Activated T-helper 1 cell treated with anti-CD3 and anti-CD28 coated beads, Interleukin-2, amount 50 U/mL, for 16 hours (primary cell): ENCODE data around the gene NAA60.
A peak's percentile ranks its signal among the peaks of the same experiment; 100 is the strongest.
"Not testable (repeated sequence)": the region's sequence is repeated elsewhere in the genome, so short reads cannot be mapped to it uniquely, and the experiment has no call there.

Source experiments
- DNase-seq, 2 donors: peaks; one replicate each; pipeline ENCODE4 v3.0.0-alpha.2; 2020; ENCODE audit warnings: low read depth in 1 of 2, low spot score in 1 of 2

Gene NAA60

DNA sequence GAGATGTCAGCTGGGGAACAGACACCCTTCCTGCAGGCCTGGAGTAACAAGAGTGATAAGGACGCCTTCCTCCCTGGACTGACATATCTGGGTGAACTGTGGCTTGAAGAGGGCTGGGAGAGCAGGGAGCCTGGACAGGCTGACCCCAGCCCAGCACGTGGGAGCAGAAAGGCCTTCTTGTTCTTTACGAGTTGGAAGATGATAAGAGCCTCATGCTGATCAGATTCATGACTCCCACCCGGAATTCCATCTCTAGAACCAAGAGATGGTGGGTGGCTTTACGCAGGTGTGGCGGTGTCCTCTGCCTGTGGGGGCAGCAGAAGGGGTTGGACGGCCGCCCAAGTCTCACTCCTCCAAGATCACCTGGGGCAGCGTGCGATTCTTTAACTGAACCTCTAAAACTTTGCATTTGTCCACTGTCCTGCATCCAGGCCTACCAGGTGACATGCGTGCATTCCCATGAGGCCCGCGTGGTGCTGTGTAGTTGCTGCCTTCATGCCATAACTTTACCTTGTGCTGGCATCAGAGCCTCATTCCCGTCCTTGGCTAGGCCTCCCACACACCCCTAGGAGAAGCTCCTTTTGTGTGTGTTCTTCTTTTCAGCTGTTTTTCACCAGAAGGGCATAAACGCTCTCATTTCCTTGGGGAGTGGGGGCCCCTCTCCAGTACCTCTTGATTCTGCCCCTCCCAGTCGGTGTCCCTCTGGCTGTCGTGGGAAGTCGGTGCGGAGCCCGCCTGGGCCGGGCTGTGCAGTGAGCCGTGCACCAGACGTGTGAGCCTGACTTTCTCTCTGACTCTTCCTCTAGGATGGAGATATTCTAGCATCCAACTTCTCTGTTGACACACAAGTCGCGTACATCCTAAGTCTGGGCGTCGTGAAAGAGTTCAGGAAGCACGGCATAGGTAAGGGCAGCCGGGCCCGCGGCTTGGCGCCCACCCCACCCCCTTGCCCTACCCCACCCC, 38.5 kb downstream of the NAA60 start:
- no peak for DNase-seq

DNA sequence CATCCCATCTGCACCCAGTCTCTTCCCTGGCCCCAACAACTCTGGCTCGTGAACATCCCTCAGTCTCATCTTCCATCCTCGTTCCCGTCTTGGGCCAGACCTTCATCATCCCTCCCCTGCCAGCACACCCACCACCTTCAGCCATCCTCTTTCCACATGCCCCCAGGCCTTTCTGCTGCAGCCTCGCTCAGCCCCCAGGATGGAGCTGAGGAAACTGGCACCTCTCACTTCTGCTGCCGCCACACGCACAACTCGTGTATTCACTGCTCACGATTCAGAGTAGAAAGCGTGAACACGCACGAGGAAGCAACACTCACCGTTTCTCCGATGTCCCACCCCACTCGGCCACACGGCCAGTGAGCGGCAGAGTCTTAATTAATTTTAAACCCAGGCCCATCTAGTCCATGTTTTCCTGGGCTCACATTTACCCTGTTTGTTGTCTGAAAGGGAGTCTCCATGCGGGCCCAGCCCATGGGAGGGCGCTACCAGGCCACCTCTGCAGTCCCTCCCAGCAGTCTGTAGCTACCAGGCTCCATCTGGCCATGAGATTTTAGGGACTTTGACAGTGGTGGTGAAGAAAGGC, 39.3 kb downstream of the NAA60 start:
- DNase-seq, result no peak

DNA sequence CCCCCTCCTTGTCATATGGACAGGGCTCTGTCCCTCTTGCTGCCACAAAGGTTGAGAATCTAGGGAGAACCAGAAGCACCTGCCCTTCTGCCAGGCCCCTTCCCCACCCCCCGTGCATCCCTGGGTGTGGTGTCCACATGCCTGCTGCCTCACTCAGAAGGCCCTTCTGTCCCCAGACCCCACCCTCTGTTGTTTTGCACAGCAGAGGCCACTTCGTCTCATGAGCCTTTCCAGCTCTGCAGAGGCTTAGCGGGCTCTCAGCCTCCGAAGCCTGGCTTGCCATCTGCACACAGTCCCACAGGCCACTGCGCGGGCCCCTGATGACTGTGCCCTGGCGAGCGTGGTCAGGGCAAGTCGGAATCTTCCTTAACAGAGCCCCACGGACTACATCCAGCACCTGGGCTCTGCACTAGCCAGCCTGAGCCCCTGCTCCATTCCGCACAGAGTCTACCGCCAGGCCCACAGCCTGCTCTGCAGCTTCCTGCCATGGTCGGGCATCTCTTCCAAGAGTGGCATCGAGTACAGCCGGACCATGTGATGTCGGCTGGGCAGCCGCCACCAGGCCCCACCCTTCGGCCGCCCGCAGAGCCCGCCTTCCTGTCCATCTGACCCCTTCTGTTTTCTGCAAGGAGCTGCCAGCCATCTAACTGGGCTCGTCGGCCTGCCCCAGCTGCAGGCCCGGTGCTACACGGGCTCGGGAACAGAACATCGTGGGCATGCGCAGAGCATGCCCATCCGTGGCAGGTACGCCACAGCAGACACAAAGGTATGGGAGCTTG, 41.0 kb downstream of the NAA60 start:
- no peak for DNase-seq

DNA sequence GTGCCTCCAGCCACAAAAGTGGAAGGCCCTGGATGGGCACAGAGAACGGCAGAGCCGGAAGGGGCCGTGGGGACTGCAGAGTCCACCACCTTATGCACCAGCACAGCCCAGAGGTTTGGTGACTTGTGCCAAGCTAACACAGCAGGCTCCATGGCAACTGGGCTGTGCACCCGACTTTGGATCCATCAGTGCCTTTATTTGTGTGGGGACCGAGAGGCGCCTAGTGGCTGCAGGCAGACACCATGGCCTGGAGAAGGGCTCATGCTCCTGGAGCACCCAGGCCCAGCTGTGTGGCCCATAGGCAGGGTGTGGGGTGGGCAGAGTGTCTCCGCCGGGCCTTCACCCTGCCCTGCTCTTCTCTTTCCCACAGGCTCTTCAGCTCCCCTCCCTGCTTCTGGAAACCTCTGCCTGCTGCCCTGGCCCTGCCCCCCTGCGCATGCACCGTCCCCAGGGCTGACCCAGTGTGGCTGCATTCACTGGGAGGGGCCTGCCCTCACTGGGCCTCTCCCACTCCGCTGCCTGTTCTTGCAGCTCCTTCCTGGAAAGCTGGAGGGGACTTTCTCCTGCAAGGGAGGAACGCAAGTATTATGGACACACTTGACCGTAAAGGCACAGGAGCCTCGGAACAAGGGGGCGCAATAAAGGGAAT, 41.7 kb downstream of the NAA60 start:
- DNase-seq, result no peak

DNA sequence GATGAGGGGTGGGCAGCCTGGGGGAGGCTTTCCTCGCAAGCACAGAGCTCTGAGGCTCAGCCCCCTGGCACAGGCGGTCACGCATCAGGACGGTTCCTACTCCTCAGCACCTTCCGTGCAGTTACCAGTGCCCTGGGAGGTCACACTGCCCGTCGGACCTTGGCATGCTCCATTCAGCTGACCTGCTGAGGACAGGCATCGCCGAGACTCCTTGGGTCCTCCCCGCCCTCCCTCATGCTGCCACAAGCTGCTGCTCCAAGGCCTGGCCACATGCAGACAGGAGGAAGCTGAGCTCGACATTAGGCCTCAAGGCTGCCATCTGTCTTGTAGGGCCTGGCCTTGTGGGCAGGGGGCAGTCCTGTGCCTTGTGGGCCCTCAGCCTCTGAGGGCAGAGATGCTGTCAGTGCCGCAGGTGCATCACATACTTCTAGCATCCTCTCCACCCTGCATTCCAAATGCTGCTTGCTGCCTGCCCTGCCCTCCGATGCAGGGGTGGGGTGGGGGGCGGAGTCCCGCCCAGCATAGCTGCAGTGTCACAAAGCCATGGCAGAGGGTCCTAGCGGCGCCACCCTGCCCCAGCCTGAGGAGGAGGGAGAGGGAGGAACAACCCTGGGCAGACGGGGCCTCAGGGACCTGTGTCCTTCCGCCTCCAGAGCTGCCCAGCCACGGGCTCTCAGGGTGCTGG, 42.5 kb downstream of the NAA60 start:
- no peak for DNase-seq

DNA sequence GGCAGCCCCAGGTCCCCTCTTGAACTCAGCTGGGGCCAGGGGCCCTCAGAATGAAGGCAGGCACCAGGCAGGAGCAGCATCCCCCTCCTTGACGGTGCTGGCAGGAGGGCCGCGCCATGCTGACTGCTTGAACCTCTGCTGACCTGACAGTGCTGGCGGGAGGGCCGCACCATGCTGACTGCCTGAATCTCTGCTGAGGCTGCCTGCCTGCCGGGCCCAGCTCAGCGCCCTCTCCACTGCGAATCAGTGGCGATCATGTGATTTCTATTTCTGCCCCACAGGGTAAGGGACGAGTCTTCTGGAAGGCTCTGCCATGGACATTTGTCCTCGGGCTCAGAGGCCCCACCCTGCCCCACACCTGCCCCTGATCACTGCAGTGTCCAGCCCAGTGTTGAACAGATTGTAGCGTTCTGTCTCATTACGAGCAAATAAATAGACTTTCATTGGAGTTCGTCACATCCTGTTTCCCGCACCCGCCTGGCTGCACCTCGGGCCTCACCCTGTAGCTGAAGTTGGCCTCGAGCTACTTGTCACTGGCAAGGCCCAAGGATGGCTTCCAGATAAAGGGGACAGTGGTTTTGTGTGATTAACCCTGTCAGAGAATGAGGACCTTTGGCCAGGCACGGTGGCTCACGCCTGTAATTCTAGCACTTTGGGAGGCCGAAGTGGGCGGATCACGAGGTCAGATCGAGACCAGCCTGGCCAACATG, 43.2 kb downstream of the NAA60 start:
- DNase-seq, result no peak

DNA sequence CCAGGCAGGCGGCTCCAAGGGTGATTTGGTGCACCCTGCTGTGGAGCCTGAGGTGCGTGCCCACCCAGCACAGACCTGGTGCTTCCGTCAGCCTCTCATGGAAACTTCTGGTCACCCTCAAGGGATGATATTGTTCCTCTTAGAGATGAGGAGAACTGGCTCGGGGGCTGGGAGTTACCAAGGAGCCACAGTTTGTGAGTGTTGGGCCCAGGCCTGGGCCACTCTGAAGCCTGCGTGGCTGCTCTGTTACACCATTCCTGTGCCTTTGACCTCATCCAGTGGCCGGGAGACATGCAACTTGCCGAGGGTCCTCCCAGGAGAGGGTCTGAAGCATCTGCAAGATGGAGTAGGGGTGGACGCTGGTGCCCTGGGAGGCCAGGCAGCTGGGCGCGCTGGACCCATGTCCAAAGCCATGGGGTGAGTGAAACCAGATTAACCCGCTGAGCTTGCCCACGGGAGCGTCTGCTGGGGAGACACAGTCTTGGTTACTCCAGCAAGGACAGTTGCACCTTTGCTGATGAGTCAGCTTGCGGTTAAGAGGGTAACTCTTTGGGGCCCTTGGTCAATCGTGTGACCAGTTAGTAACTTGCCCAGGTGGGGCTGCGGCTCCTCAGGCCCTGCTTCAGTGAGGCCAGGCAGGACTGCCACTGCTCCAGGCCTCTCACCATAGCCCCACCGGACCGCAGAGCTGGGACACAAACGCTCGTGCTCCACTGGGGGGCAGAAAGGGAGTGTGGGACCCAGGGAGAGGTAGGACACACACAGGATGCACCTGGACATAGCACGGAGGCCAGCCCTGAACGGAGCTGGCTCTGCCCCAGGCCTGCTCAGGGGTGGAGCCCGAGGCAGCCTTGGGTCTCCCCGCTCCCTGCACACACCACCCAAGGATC, 44.3 kb downstream of the NAA60 start:
- DNase-seq, result no peak

DNA sequence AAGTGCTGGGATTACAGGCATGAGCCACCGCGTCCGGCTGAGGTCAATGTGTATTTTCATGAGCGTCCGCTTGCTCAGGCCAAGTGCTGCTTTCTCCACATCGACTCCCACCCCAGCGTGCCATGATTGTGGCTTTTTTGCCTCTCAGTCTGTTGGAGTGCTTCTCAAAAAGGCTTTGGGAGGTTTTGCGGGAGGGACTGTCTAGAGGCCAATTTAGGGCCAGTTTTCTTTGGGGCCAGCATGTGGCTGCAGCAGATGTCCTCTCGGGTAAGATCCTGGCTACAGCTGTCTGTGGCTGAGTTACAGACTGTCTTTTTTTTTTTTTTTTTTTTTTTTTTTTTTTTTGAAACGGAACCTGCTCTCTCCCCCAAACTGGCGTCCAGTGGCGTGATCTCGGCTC, 45.3 kb downstream of the NAA60 start:
- DNase-seq, result no peak

DNA sequence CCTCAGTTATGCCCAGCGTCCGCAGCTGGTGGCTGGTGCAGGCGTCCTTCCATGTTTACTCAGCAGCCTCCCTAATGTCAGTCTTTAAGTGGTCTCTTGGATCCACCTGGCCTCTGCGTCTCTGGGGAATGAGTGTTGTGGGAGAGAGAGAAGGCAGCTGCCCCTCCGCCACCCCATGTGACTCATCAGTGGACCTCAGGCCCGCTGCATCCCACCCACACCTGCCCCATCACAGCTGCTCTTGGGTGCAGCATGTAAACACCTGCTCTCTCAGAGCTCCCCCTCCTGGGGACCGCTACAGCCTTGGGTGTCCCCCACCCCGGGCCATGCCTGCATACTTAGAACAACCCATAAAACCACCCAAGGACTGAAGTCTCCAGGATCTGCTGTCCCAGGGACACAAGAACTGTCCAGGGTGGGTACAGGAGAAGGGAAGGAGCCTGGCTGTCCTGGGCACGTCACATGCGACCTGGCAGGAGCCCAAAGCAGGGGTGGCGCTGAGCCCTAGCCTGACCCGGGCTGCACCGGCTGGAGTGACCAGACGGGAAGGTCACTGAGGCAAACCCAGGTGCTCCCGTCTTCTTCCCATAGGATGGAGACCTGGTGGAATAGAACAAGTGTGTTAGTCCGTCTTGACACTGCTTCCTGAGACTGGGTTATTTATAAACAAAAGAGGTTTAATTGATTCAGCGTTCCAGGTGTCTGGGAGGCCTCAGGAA, 47.6 kb downstream of the NAA60 start:
- DNase-seq, result no peak

DNA sequence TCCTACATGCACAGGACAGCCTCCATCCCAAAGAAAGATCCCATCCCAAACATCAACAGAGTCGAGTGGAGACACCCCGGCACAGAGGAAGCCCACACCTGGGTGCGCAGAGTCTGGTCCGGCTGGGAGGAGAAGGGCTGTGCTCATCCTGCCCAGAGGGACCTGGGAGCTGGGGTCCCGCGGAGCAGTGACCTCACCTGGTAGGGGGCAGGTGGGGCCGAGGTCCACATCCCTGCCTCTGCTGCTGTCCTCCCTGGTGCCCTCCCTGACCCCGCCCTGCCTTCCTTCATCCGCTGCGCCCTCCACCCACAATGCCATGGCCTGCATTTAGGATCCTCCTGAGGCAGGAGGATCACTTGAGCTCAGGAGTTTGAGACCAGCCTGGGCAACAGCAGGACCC, 48.9 kb downstream of the NAA60 start:
- no peak for DNase-seq

DNA sequence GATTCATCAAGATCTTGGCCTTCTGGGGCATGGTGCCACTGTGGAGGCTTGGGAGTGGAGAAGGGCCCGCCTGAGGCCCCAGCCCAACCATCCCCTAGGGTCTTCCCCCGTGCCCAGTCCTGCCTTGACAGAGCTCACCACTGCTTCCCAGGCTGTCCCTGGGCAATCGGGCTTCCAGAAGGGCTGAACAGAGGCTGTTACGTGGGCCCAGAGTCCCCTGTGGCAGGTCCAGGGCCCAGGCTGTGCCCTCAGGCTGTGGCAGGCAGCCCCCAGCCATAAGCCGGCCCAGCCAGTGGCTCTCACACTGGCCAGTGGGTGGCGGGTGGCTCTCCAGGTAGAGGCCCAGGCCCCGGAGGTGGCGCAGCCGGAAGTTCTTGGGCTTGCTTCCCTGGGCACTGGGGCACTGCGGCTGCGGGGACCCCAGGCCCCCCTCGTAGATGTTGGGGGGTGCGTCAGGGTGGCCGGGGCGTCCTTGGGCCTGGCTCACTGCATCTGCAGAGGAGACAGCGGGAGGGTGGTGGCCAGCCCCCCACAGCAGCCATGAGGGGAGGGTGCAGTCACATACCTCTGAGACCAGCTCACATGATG, 51.0 kb downstream of the NAA60 start:
- no peak for DNase-seq

DNA sequence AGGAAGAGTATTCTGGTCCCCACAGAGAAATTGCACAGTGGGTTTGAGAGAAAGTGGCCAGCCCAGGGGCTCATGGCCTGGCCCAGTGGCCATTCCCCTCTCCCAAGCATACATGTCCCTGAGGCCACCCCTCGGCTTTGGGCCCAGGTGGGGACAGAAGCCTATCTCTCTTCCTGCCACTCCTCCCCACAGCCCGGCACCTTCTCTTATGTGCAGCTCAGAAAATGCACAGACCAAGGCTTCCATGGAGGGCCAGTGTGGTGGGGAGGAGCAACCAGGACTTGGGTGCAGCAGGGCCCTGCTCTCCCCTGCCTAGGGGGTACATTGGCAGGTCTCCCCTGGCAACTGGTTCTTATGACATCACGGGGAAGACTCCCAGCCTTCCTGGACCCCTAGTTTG, 51.7 kb downstream of the NAA60 start, which contains the start of gene C16orf90:
C16orf90 (minus strand) TSS at position 314 of the 400 bp plus-strand sequence; CDS start at position 246, 68 bp downstream.
- no peak for DNase-seq

DNA sequence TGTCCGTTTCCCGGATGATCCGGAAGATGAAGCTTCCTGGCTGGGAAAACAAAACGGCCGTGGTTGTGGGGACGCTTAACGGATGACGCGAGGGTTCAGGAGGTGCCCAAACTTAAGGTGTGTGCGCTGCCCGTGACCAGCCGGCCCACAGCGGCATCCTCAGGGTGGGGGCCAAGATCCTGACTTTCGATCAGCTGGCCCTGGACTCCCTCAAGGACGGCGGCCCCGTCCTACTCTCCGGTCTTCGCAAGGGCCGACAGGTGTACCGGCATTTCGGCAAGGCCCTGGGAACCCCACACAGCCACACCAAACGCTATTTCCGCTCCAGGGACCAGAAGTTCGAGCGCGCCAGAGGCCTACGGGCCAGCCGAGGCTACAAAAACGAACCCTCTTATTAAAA, 52.9 kb downstream of the NAA60 start:
- no peak for DNase-seq

DNA sequence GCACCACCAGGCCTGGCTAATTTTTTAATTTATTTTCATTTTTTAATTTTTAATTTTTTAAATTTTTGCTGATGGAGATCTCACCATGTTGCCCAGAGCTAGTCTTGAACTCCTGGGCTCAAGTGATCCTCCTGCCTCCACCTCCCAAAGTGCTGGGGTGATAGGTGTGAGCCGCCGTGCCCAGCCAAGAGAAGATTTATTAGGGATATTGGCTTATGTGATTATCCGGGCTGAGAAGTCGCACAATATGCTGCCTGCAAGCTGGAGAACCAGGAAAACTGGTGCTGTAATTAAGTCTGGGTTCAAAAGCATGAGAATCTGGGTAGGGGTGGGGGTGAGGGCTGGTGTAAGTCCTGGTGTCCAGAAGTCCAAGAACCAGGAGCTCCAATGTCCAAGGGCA, 54.3 kb downstream of the NAA60 start:
- no peak for DNase-seq

DNA sequence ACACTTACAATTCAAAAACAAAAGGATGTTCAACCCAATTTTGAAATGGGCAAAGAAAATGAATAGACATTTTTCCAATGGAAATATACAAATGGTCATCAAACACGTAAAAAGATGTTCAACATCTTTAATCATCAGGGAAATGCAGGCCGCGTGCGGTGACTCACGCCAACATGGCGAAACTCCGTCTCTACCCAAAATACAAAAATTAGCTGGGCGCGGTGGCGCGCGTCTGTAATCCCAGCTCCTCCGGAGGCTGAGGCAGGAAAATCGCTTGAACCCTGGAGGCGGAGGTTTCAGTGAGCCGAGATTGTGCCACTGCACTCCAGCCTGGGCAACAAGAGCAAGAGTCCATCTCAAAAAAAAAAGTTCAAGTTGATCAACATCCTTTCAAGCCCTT, 55.5 kb downstream of the NAA60 start:
- DNase-seq, result no peak

DNA sequence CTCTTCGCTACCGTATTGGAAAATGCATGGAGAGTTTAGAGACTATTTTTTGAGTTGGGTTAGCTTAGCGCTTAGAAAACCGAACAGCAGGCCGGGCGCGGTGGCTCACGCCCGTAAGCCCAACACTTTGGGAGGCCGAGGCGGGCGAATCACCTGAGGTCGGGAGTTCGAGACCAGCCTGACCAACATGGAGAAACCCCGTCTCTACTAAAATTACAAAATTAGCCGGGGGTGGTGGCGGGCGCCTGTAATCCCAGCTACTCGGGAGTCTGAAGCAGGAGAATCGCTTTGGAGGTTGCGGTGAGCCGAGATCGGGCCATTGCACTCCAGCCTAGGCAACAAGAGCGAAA, 57.9 kb downstream of the NAA60 start:
- DNase-seq, result not testable (repeated sequence)

DNA sequence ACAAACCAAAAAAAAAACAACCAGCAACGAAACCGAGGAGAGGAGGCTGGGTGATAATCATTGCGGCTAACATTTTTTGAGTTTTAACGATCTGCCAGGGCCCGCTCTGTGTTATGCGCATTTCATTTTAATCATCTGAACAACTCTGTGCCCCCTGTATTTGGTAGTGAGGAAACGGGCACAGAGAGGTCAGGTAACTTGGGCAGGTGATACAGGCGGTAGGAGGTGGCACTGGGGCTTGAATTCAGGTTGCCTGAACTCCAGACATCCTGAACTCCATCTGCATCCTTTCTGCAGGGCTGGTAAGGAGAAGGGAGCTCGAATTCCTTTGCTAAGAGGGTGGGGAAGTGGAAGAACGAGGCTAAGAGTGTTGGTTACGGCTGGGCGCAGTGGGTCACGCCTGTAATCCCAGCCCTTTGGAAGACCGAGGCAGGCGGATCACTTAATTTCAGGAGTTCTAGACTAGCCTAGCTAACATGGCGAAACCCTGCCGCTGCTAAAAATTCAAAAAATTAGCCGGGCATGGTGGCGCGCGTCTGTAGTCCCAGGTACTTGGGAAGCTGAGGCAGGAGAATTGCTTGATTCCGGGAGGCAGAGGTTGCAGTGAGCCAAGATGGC, 58.4 kb downstream of the NAA60 start:
- DNase-seq, result no peak

DNA sequence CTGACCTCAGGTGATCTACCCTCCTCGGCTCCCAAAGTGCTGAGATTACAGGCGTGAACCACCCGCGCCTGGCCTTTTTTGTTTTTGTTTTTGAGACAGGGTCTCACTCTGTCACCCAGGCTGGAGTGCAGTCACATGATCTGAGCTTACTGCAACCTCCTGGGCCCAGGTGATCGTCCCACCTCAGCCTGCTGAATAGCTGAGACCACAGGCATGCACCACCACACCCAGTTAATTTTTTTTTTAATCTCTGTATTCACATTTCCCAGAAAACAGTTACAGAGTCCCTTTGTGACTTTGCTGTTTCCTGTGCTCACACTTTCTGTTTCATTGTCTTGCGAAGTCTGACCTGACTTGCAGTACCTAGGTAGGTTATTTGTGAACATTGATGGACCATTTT, 60.0 kb downstream of the NAA60 start:
- DNase-seq, result peak in 1 of 2 donors; percentile 13
